ENCODE data around the gene TM2D1.

TM2D1 gene

GRCh38 chr1:61674221-61674620 lies 50.7 kb downstream of the TM2D1 start:
- H3K4me3 ChIP-seq (replicated peaks; ENCODE audit: insufficient read depth, low read length): no peak overlapping the region
- no peak overlapping the region for H3K27ac ChIP-seq (replicated peaks)
- no peak for DNase-seq (ENCODE audit: low read depth in 1 of 2, low spot score in 1 of 2)
- TF ChIP-seq POLR2AphosphoS5 (IDR thresholded peaks at IDR 0.05; ENCODE audit: low read depth) (no peak), CTCF (IDR thresholded peaks at IDR 0.05; ENCODE audit: insufficient read depth, low read length) (no peak), SPI1 (IDR thresholded peaks at IDR 0.05; ENCODE audit: borderline replicate concordance, low read depth) (no peak), GABPA (IDR thresholded peaks at IDR 0.05; ENCODE audit: low read depth) (no peak)
- TF ChIP-seq, protein P1, sequence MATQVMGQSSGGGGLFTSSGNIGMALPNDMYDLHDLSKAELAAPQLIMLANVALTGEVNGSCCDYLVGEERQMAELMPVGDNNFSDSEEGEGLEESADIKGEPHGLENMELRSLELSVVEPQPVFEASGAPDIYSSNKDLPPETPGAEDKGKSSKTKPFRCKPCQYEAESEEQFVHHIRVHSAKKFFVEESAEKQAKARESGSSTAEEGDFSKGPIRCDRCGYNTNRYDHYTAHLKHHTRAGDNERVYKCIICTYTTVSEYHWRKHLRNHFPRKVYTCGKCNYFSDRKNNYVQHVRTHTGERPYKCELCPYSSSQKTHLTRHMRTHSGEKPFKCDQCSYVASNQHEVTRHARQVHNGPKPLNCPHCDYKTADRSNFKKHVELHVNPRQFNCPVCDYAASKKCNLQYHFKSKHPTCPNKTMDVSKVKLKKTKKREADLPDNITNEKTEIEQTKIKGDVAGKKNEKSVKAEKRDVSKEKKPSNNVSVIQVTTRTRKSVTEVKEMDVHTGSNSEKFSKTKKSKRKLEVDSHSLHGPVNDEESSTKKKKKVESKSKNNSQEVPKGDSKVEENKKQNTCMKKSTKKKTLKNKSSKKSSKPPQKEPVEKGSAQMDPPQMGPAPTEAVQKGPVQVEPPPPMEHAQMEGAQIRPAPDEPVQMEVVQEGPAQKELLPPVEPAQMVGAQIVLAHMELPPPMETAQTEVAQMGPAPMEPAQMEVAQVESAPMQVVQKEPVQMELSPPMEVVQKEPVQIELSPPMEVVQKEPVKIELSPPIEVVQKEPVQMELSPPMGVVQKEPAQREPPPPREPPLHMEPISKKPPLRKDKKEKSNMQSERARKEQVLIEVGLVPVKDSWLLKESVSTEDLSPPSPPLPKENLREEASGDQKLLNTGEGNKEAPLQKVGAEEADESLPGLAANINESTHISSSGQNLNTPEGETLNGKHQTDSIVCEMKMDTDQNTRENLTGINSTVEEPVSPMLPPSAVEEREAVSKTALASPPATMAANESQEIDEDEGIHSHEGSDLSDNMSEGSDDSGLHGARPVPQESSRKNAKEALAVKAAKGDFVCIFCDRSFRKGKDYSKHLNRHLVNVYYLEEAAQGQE (IDR thresholded peaks at IDR 0.05; ENCODE audit: insufficient replicate concordance, low read depth): no peak
- H3K27me3 ChIP-seq (ENCODE audit: insufficient read depth, poor library complexity, severe bottlenecking): no peaks in the 10 kb centered on the region

DNA sequence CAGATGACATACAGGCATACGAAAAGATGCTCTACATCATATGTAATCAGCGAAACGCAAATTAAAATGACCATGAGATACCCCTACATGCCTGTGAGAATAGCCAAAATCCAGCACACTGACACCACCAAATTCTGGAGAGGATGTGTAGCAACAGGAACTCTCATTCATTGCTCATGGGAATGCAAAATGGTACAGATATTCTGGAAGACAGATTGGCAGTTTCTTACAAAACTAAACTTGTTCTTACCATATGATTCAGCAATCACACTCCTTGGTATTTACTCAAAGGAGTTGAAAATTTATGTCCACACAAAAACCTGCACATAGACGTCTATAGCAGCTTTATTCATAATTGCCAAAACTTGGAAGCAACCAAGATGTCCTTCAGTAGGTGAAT lies 52.6 kb downstream of the TM2D1 start:
- no peak overlapping the region for H3K27ac ChIP-seq (replicated peaks)
- no peak for DNase-seq (ENCODE audit: low read depth in 1 of 2, low spot score in 1 of 2)
- no peak overlapping the region for H3K4me3 ChIP-seq (replicated peaks; ENCODE audit: insufficient read depth, low read length)
- no peaks in the 10 kb centered on the region for H3K27me3 ChIP-seq (ENCODE audit: insufficient read depth, poor library complexity, severe bottlenecking)
- TF ChIP-seq GABPA (IDR thresholded peaks at IDR 0.05; ENCODE audit: low read depth): no peak
- TF ChIP-seq SPI1 (IDR thresholded peaks at IDR 0.05; ENCODE audit: borderline replicate concordance, low read depth): no peak
- TF ChIP-seq POLR2AphosphoS5 (IDR thresholded peaks at IDR 0.05; ENCODE audit: low read depth): no peak
- no peak for TF ChIP-seq CTCF (IDR thresholded peaks at IDR 0.05; ENCODE audit: insufficient read depth, low read length)
- TF ChIP-seq, protein P1 (IDR thresholded peaks at IDR 0.05; ENCODE audit: insufficient replicate concordance, low read depth): no peak

DNA sequence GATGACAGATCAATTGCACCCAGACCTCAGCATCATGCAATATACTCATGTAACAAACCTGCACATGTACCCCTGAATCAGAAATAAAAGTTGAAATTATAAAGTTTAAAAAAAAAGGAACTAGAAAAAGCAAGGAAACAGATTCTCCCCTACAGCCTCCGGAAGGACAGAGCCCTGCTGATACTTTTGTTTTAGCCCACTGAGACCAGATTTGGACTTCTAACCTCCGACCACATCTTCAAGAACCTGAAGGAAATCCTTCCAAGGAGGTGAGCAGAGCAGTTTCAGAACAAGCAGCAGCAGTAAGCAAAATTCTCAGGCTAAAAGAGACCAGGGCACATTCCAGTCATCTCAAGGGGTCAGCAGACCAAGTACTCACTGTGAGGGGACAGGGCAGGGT lies 54.5 kb downstream of the TM2D1 start:
- TF ChIP-seq CTCF (IDR thresholded peaks at IDR 0.05; ENCODE audit: insufficient read depth, low read length): no peak
- TF ChIP-seq POLR2AphosphoS5 (IDR thresholded peaks at IDR 0.05; ENCODE audit: low read depth): no peak
- no peak for TF ChIP-seq GABPA (IDR thresholded peaks at IDR 0.05; ENCODE audit: low read depth)
- TF ChIP-seq SPI1 (IDR thresholded peaks at IDR 0.05; ENCODE audit: borderline replicate concordance, low read depth): no peak
- TF ChIP-seq, protein P1 (IDR thresholded peaks at IDR 0.05; ENCODE audit: insufficient replicate concordance, low read depth): no peak
- H3K27me3 ChIP-seq (ENCODE audit: insufficient read depth, poor library complexity, severe bottlenecking): no peaks in the 10 kb centered on the region

More for the DNA sequence above, 54.5 kb downstream of the TM2D1 start:
- H3K27ac ChIP-seq (replicated peaks): no peak overlapping the region
- no peak overlapping the region for H3K4me3 ChIP-seq (replicated peaks; ENCODE audit: insufficient read depth, low read length)
- no peak for DNase-seq (ENCODE audit: low read depth in 1 of 2, low spot score in 1 of 2)

Data from HL-60 (cell line).